ENCODE results near the gene ALOX5AP.

ALOX5AP gene

DNA sequence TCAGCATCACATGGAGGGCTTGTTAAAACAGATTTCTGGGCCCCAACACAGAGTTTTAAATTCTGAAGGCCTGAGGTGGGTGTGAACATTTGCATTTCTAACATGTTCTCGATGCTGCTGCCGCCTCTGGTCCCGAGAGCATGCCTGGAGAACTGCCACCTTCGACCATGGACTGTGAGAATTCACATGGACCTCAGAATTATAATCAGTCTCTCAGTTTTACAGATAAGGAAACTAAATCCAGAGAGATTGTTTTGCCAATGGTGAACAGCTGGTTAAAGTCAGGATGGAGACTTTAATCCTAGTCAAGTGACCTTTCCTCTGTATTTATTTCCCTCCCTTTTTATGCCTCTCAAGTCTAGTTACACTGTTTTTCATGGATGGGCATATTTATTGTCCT, 14.7 kb downstream of the ALOX5AP start:
- H3K27ac ChIP-seq (replicated peaks), result no peak overlapping the region
- H3K4me3 ChIP-seq (replicated peaks; ENCODE audit: insufficient read depth, low read length), result no peak overlapping the region
- no peaks in the 10 kb centered on the region for H3K27me3 ChIP-seq (ENCODE audit: insufficient read depth, poor library complexity, severe bottlenecking)
- no peak for DNase-seq (ENCODE audit: low read depth in 1 of 2, low spot score in 1 of 2)
- TF ChIP-seq, protein P1, sequence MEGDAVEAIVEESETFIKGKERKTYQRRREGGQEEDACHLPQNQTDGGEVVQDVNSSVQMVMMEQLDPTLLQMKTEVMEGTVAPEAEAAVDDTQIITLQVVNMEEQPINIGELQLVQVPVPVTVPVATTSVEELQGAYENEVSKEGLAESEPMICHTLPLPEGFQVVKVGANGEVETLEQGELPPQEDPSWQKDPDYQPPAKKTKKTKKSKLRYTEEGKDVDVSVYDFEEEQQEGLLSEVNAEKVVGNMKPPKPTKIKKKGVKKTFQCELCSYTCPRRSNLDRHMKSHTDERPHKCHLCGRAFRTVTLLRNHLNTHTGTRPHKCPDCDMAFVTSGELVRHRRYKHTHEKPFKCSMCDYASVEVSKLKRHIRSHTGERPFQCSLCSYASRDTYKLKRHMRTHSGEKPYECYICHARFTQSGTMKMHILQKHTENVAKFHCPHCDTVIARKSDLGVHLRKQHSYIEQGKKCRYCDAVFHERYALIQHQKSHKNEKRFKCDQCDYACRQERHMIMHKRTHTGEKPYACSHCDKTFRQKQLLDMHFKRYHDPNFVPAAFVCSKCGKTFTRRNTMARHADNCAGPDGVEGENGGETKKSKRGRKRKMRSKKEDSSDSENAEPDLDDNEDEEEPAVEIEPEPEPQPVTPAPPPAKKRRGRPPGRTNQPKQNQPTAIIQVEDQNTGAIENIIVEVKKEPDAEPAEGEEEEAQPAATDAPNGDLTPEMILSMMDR (IDR thresholded peaks at IDR 0.05; ENCODE audit: insufficient read depth, low read length), result no peak
- TF ChIP-seq, protein P2, sequence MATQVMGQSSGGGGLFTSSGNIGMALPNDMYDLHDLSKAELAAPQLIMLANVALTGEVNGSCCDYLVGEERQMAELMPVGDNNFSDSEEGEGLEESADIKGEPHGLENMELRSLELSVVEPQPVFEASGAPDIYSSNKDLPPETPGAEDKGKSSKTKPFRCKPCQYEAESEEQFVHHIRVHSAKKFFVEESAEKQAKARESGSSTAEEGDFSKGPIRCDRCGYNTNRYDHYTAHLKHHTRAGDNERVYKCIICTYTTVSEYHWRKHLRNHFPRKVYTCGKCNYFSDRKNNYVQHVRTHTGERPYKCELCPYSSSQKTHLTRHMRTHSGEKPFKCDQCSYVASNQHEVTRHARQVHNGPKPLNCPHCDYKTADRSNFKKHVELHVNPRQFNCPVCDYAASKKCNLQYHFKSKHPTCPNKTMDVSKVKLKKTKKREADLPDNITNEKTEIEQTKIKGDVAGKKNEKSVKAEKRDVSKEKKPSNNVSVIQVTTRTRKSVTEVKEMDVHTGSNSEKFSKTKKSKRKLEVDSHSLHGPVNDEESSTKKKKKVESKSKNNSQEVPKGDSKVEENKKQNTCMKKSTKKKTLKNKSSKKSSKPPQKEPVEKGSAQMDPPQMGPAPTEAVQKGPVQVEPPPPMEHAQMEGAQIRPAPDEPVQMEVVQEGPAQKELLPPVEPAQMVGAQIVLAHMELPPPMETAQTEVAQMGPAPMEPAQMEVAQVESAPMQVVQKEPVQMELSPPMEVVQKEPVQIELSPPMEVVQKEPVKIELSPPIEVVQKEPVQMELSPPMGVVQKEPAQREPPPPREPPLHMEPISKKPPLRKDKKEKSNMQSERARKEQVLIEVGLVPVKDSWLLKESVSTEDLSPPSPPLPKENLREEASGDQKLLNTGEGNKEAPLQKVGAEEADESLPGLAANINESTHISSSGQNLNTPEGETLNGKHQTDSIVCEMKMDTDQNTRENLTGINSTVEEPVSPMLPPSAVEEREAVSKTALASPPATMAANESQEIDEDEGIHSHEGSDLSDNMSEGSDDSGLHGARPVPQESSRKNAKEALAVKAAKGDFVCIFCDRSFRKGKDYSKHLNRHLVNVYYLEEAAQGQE (IDR thresholded peaks at IDR 0.05; ENCODE audit: insufficient replicate concordance, low read depth), result no peak
- TF ChIP-seq SPI1 (IDR thresholded peaks at IDR 0.05; ENCODE audit: borderline replicate concordance, low read depth) (no peak), GABPA (IDR thresholded peaks at IDR 0.05; ENCODE audit: low read depth) (no peak), POLR2AphosphoS5 (IDR thresholded peaks at IDR 0.05; ENCODE audit: low read depth) (no peak)

DNA sequence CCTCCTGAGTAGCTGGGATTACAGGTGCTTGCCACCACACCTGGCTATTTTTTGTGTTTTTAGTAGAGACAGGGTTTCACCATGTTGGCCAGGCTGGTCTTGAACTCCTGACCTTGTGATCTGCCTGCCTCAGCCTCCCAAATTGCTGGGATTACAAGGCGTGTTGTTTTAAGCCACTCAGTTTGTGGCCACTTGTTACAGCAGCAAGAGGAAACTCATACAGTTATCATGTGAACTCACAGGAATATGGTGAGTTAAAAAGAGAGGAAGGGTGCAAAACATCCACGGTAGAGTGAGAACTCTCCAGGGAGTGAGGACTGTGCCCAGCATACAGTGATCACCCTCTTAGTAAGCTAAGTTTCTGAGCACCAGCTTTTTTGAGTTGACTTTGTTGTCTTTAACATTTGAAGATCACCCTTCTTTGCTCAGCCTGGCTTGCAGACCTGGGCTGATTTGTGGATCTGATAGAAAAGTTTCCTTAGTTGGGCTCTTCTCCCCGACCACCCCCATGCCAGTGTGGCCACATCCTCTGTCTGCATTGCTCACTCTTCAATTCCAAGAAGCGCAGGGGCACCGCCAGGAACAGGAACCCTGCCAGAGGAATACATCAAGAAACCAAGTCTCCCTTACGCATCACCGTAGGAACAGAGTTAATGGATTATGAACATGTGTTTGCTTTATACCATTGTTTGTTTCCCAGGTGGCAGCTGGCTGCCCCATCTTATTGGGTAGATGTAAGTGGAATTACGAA, 16.0 kb downstream of the ALOX5AP start:
- TF ChIP-seq SPI1 (IDR thresholded peaks at IDR 0.05; ENCODE audit: borderline replicate concordance, low read depth) (no peak), GABPA (IDR thresholded peaks at IDR 0.05; ENCODE audit: low read depth) (no peak), POLR2AphosphoS5 (IDR thresholded peaks at IDR 0.05; ENCODE audit: low read depth) (no peak)
- TF ChIP-seq, protein P2 (IDR thresholded peaks at IDR 0.05; ENCODE audit: insufficient replicate concordance, low read depth), result no peak
- TF ChIP-seq, protein P1 (IDR thresholded peaks at IDR 0.05; ENCODE audit: insufficient read depth, low read length), result no peak
- Histone ChIP-seq H3K4me3 (replicated peaks; ENCODE audit: insufficient read depth, low read length) (no peak overlapping the region), H3K27me3 (ENCODE audit: insufficient read depth, poor library complexity, severe bottlenecking) (no peaks in the 10 kb centered on the region), H3K27ac (replicated peaks) (no peak overlapping the region)
- DNase-seq (ENCODE audit: low read depth in 1 of 2, low spot score in 1 of 2), result no peak

DNA sequence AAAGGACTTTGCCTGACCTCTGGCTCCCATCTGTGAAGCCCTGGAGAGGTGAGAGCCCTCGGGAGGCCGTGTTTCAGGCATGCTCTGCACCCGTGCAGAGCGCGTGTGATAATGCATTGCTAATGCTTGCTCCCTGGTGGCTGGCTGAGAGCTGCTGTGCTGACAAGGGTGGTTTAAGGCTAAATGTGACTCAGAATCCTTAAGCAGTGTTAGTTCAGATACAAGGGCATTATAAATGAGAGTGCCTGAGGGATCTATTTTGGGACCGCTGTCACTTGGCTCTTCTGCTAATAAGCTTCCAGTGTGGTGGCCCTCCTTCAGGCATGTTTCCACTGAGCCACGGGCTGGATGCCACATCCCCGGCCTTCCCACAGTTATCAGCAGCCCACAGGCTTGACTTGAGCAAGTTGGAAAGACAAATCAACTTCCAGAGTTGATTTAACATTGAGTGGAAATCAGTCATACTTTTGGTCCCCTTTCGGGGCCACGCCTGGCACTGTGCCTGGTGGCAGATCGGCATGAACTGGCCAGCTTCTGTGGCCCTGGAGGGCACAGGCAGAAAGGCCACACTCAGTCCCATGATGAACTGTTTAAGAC, 17.0 kb downstream of the ALOX5AP start:
- DNase-seq (ENCODE audit: low read depth in 1 of 2, low spot score in 1 of 2), result no peak

More for the DNA sequence above, 17.0 kb downstream of the ALOX5AP start:
- Histone ChIP-seq H3K27me3 (ENCODE audit: insufficient read depth, poor library complexity, severe bottlenecking) (no peaks in the 10 kb centered on the region), H3K4me3 (replicated peaks; ENCODE audit: insufficient read depth, low read length) (no peak overlapping the region), H3K27ac (replicated peaks) (no peak overlapping the region)
- no peak for TF ChIP-seq POLR2AphosphoS5 (IDR thresholded peaks at IDR 0.05; ENCODE audit: low read depth)
- TF ChIP-seq, protein P1 (IDR thresholded peaks at IDR 0.05; ENCODE audit: insufficient read depth, low read length), result no peak
- TF ChIP-seq SPI1 (IDR thresholded peaks at IDR 0.05; ENCODE audit: borderline replicate concordance, low read depth), result no peak
- no peak for TF ChIP-seq GABPA (IDR thresholded peaks at IDR 0.05; ENCODE audit: low read depth)
- TF ChIP-seq, protein P2 (IDR thresholded peaks at IDR 0.05; ENCODE audit: insufficient replicate concordance, low read depth), result no peak
